Omental fat pad (tissue), 4 donors: ENCODE data around the gene RFC1. TPM values are rescaled to one million over a fixed set of nuclear protein-coding genes. Genes with fewer than 3 reads are reported as not detected.
"Not testable (repeated sequence)": the region's sequence is repeated elsewhere in the genome, so short reads cannot be mapped to it uniquely, and the experiment has no call there.

ENCODE experiments used
- ATAC-seq: fragments of 150-250 bp; one replicate; pipeline ENCODE4 v1.9.1; 2016; ENCODE audit warnings: mild to moderate bottlenecking, moderate library complexity; ENCODE audit not compliant: low FRiP score
- DNase-seq: peaks from one replicate; pipeline ENCODE4 v3.0.0-alpha.2; 2019; ENCODE audit warnings: low spot score
- CTCF ChIP-seq, 3 donors: fragments of 450-650 bp; IDR thresholded peaks; one replicate each; pipeline ENCODE4 v1.5.1; 2016 to 2017; ENCODE audit warnings: antibody characterized with exemption in 3 of 3, mild to moderate bottlenecking in 3 of 3, moderate library complexity in 2 of 3
- total RNA-seq, 4 donors: library from RNA; depleted of rRNA; stranded (reverse); fragments of >200 nt; gene quantifications; one replicate each; pipeline ENCODE4 v1.1.0, GENCODE V29; 2016

The RFC1 gene
- total RNA-seq, 4 donors from 2014 or later: 18.5 to 38.1 (median 27.8) TPM

GRCh38 chr4:39394706-39395105, 28.5 kb upstream of the RFC1 start:
- ATAC-seq (no peak), DNase-seq (no peak)
- TF ChIP-seq CTCF (IDR thresholded peaks at IDR 0.05): no peak

GRCh38 chr4:39390603-39391002, 24.4 kb upstream of the RFC1 start:
- TF ChIP-seq CTCF (IDR thresholded peaks at IDR 0.05): no peak
- ATAC-seq: no peak

GRCh38 chr4:39384563-39384962, 18.4 kb upstream of the RFC1 start:
- TF ChIP-seq CTCF (IDR thresholded peaks at IDR 0.05): no peak
- DNase-seq: no peak
- ATAC-seq: no peak

More at GRCh38 chr4:39390603-39391002, 24.4 kb upstream of the RFC1 start:
- DNase-seq: no peak

GRCh38 chr4:39383690-39384089, 17.5 kb upstream of the RFC1 start:
- no peak for TF ChIP-seq CTCF (IDR thresholded peaks at IDR 0.05)
- no peak for DNase-seq
- ATAC-seq: no peak

GRCh38 chr4:39375478-39375877, 9.3 kb upstream of the RFC1 start:
- no peak for DNase-seq
- no peak for TF ChIP-seq CTCF (IDR thresholded peaks at IDR 0.05)
- ATAC-seq: no peak

- DNase-seq, ATAC-seq: not testable (repeated sequence)
Measured at GRCh38 chr4:39371209-39371608, 5.0 kb upstream of the RFC1 start.

GRCh38 chr4:39369301-39369700, 3.1 kb upstream of the RFC1 start:
- ATAC-seq (no peak), DNase-seq (no peak)
- TF ChIP-seq CTCF (IDR thresholded peaks at IDR 0.05): no peak

- no peak for TF ChIP-seq CTCF (IDR thresholded peaks at IDR 0.05)
- DNase-seq (no peak), ATAC-seq (no peak)
Measured at GRCh38 chr4:39367166-39367565, 1.0 kb upstream of the RFC1 start.
